HG02884 (cell line): ENCODE data around the gene METTL9.
"Not testable (repeated sequence)": the region's sequence is repeated elsewhere in the genome, so short reads cannot be mapped to it uniquely, and the experiment has no call there.

Source experiments
- ATAC-seq: cut with Tn5 transposase; IDR thresholded peaks from one replicate; pipeline ENCODE4 v1.9.1; 2021; ENCODE audit warnings: mild to moderate bottlenecking, moderate library complexity; ENCODE audit not compliant: unreplicated experiment

Gene METTL9

DNA sequence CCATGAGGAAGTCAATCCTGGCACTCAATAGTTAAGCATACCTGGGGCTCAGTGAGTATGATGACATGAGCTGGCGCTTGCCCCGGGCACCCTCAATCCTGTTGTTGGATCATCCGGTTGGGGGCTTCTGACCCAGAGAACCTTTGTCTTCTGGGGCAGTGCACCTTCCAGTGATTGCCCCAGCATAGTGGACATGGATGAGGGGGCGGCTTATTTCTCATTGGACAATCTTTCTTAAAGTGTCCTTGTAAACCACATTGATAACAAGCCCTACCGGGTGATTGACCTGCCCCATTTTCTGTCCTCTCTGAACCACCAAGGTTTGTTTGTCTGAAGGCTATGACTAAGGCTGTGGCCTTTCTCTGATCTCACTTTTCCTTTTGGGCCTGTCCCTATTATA, 34.8 kb downstream of the METTL9 start:
- no peak for ATAC-seq

DNA sequence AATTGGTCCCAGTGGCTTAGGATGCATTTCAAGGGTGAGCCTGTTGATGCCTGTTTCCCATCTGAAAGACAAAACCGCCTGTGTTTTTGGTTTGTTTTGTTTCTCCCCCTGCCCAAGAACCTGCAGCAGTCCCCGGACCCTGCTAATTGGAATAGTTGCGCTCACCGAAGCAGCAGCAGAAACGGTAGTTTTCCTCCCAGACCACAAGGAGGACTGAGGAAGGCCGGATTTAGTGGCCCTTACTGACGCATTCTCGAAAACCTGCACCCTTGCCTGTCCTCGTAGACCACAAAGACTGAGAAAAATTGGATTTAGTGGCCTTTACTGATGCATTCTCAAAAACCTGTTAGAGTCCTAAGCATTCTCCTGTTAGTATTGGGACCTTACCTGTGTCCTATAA, 36.3 kb downstream of the METTL9 start:
- ATAC-seq = not testable (repeated sequence)

DNA sequence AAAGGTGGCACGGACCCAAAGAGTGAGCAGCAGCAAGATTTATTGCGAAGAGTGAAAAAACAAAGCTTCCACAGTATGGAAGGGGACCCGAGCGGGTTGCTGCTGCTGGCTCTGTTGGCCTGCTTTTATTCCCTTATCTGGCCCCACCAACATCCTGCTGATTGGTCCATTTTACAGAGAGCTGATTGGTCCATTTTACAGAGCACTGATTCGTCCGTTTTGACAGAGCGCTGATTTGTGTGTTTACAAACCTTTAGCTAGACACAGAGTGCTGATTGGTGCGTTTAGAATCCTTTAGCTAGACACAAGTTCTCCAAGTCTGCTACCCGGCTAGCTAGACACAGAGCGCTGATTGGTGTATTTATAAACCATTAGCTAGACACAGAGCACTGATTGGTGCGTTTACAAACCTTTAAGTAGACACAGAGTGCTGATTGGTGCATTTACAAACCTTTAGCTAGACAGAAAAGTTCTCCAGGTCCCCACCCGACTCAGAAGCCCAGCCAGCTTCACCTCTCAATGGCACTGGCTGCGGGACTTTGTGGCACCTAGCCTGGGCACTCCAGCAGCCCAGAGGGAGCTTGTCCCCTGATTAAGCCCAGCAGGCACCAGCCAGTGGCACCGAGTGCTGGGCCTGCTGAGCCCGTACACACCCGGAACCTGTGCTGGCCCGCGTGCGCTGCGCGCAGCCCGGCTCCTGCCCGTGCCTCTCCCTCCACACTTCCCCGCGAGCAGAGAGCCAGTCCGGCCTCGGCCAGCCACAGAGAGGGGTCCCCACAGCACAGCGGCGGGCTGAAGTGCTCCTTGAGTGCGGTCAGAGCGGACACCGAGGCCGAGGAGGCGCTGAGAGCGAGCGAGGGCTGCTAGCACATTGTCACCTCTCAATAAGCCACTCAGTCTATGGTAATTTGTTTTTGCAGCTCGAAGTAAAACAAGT, 37.9 kb downstream of the METTL9 start:
- ATAC-seq = no peak

DNA sequence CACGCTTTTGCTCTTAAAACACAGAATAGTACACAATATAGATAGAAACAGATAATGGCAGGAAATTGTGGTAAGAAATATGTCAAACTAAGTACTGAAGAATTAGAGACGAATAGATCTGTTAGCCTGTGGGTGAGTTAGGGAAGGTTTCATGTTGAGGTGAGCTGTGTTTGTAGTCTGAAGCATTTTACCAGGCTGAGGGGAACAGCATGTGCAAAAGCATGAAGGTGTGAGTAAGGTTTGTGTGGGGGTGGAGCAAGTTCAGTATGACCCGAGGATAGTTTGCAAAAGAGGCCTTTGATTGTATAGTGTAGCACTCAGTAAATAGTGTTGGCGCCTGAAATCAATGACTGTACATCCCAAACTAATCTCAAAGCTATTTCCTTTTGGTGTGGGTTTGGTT, 39.2 kb downstream of the METTL9 start:
- ATAC-seq = no peak

DNA sequence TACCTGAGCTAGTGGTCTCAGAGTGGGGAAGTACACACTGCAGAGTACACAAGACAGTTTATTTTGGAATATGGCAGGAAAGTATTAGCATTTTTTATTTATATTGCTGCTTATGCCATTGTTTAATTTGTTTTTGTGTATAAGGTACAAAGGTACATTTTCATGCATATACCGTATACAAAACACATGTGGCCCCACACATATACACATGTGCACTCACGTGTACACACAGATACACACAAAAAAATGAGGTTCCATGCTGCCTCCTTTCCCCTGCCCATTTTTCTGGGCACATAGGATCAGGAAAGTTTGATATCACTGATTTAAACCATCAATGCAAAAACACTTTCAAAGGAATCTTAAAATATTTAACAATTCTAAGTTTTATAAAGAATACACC, 40.1 kb downstream of the METTL9 start:
- no peak for ATAC-seq

DNA sequence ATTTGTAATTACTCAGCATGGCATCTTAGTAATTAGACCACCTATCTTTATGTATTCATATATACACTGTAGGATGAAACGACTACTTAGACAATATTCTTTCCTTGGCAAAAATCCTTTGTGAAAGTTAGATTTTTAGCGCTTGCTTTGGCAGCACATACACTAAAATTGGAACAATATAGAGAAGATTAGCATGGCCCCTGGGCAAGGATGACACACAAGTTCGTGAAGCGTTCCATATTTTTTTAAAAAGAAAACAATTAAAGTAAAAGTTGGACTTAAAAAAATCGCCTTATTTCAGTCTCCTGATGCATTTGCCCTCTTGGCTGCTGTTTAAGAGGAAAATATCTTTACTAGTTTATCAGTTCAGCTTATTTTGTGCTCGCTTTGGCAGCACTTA, 42.5 kb downstream of the METTL9 start:
- no peak for ATAC-seq

DNA sequence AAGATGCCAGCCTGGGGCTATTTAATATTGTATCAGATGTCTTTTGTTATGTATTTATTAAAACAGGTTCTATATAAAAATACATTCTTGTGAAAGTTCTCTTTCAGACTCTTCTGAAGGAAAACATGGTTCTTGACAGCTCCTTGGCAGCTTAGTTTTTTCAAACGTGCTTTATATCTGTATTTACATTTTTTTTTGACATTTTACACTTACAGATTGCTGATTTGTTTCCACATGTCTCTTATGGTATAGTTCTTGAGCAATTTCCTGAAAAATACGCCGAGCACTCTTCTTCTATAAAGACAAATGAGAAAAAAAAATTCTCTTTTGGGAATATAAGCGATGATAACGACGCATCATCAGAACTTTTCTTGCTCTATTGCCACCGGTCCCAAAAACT, 43.5 kb downstream of the METTL9 start:
- no peak for ATAC-seq

DNA sequence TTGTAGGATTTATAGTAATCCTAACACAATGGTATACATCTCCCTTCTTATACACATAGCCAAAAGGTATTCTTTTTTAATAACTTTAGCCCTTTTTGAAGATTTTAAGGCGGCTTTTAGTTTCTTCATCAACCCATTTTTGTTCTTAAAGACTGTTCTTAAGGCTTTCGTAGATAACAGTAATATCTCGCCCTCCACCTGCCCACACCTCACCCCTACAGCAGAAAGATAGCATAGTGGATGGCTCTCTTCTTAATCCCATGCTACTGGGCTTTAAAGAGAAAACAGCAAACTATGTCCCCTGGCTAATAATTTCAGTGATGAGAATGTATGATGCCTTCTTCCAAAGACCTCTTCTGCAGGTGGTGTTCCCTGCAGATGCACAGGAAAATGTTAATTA, 44.4 kb downstream of the METTL9 start:
- ATAC-seq = no peak

DNA sequence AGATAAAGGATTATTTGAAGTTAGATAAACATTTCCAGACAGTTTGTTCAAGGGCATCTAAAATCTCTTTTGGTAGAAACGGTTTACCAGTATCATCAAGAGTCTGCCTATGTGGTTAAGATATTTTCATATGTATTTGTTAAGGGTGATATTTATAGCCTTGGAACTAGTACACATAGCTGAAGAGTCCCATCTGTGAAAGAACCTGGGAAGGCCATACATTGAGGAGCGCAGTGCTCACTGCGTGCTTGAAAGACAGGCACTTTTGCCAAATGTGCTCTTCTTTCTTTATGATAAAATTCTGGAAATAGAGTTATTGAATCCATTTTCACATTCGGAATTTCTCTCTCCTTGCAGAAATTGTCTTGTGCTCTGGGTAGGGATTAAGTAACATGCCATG, 45.3 kb downstream of the METTL9 start:
- no peak for ATAC-seq

DNA sequence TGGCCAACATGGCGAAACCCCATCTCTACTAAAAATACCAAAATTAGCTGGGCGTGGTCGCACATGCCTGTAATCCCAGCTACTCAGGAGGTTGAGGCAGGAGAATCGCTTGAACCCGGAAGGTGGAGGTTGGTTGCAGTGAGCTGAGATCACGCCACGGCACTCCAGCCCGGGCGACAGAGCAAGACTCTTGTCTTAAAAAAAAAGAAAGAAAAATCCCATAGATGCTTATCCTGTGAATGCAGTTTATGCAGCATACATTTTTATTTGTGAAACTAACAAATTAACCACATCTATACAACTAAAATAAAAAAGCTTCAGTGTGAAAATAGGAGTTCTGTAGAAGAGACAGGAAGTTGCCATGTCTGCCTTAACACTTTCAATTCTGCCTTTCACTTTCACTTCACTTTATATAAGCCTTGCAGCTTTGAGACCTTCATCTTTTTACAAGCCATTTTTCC, 45.9 kb downstream of the METTL9 start:
- no peak for ATAC-seq

DNA sequence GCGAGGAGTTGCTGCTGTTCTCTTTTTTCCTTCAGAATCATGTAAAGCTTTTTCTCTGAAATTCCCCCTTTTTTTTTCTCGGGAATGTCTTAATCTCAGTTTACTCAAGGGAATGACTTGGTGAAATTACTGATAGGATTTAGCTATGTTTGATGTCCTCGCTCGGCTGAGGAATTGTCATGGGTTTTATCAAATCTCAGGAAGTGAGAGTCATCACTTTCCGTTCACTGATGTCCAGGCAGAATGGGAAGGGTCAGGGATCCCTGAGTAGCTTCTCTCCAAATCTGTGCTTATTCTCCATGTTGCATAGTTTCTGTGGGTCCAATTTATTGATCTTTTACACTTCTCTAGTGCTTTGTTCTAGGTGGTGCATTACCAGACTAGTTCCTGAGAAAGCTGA, 46.7 kb downstream of the METTL9 start:
- ATAC-seq = no peak

DNA sequence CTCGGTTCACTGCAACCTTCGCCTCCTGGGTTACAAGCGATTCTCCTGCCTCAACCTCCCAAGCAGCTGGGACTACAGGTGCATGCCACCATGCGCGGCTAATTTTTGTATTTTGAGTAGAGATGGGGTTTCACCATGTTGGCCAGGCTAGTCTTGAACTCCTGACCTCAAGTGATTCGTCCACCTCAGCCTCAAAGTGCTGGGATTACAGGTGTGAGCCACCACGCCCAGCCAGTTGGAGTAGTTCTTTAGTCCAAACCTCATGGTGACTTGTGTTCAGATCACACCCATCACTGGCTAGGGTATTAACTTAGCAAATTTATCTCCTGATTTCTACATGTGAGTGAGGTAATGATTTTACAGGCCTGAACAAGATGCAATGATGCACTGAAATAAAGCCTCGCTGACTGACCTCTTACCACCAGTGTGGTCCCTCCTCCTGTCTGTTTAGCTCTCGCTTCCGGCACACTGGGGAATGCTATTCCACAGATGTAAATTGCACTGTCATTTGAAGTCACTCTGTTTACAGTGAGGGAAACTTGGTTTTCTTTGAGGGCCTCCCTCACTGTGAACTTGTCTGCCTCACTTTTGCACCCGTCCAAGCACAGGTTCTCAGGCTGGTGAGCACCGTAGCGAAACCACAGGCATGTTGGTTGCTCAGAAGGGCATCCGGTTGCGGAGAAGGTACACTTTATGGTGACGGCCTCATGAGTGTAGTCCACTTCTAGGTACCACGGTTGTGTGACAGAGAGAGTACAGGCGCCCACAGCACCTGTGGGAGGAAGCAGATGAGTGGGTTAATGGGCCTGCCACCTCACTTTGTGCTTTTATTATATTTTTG, 47.6 kb downstream of the METTL9 start:
- peak; percentile 84 for ATAC-seq

DNA sequence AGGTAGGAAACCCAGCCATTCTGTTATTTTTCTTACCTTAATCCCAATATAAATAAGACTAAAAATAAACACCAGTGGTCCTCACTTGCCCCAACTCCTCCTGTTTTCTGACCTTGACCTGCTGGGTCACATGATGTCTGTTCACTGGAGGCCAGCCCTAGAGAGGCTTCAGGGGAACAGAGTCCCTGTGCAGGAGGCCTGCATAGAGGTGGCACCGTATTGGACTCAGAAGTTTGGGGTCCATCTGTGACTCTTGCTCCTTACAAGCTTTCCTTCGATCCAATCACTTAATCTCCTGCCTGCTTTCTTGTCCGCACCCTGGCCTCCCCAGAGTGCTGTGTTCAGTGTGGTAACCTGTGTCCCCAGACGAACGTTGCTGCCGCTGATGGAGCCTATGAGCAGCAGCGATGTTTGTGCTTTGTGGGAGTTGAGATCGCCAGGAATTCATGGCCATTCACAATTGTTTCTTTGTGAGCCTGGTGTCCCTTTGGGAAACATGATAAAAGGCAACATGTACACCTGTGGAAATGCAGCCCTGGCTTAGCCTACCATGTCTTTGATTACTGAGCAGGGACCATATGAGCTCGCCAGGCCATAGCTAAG, 48.3 kb downstream of the METTL9 start:
- peak; percentile 11 for ATAC-seq

DNA sequence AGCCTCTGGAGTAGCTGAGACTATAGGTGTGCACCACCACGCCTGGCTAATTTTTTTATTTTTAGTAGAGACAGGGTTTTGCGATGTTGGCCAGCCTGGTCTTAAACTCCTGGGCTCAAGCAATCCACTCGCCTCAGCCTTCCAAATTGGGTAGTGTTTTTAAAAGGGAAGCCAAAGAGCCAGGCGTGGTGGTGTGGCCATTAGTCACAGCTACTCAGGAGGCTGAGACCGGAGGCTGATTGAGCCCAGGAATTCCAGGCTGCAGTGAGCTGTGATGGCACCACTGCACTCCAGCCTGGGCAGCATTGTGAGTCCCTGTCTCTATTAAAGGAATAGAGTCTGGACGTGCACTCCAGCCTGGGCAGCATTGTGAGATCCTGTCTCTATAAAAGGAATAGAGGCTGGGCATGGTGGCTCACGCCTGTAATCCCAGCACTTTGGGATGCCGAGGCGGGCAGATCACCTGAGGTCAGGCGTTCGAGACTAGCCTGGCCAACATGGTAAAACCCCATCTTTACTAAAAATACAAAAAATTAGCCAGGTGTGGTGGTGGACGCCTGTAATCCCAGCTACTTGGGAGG, 50.5 kb downstream of the METTL9 start:
- ATAC-seq = not testable (repeated sequence)

DNA sequence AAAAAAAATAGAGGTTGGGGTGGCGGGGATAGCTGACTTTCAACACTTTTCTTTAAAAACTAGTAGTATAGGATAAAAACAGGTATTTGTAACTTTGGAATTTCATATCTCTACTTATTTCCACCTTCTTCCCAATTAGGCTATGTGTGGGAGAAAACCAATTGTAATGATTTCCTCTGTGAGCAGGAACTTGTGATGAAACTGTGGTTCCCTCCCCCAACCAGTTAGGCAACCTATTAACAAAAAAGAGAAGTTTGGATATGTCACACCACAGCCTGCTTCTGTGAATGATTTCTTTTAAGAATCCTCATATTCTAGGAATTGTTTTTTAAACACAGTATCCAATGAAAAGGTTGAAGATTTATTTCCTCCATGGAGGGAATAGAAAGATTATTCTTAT, 51.1 kb downstream of the METTL9 start:
- ATAC-seq = no peak

DNA sequence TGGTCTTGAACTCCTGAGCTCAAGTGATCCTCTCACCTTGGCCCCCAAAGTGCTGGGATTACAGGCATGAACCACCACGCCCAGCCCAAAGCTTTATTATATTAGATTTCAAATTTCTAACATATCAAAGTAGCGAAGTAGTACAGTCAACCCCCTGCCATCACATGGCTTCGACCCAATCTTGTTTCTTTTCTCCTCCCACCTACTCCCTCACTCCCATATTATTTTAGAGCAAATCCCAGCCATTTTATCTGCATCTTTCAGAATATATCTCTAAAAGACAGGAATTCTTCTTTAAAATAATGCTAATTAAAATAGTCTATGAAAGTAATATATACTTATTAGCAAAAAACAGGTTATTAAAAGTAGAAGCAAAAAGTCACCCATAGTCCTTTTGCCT, 52.1 kb downstream of the METTL9 start:
- ATAC-seq = no peak

DNA sequence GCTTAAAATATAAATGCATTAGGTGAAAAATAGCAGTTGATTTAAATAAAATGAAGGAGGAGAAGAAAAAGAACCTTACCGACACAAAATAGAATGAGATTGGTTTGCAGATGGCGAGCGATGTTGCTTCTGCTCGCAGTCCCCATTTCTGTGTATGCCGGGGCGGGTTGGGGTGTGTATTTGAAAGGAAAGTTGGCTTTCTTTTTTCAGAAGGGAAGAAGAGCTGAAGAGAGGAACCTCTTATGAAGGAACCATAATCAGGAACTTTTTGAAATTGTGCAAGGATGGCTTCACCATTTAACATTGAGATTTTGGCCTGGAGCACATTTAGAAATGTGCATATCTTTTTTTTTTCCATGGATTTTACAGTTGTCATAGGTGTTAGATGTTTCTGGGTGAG, 53.1 kb downstream of the METTL9 start, which contains the start of gene IGSF6:
IGSF6 (minus strand) TSS at position 156 of the 400 bp plus-strand sequence; CDS start at position 146, 10 bp downstream.
- ATAC-seq = no peak

DNA sequence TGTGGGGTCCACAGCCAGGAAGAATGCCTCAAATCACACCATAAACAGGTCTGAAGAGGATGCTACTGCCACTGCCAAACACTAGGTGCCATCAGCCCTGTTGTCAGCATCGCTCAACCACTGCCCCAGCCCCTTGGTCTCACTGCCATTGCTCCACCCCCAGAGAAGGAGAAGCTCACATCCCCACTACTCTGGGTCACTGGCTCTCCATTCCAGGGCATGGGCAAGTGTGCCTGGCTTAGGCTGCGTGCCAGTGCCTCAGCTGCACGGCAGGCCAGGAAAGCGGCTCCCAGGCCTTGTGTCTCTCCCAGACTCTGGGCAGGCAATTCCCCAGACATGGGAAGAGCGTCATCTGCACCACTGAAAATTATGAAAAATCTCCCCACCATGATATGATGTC, 54.2 kb downstream of the METTL9 start:
- no peak for ATAC-seq

DNA sequence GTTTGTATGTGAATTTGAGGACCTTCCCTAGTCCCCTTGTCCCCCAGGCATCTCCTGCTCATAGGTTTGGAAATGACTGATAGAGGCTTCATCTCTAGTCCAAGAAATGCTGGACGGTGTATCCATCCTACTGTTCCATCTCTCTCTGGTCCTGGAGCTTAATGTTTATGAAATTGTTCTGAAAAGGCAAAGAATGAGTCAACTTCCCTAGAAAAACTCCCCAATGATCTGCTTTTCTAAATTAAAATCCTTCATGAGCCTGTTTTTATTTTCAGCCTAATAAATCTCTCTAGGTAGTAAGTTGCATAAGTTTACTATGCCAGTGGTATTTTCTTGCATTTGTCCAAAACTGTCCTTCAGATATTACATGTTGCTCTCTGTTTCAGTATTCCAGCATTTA, 55.1 kb downstream of the METTL9 start:
- no peak for ATAC-seq

DNA sequence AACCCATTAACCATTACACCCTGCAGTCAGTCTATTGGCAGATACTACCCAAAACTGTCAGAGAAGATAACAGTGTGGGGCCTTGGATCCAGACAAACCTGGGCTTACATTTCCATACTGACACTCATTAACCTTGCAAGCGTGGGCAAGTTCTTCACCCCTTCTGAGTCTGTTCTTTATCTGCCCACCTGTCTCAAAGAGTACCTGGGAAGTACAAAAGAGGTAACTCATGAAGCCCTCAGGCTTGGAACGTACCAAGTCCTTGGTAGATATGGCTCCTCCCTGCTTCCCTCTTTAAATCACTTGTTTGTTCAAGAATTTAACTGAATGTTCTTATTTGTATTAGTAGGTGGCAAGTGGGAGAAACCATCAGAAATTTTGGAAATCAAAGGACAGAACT, 55.5 kb downstream of the METTL9 start:
- ATAC-seq = no peak
